Small intestine (tissue), 7 donors: ENCODE data around the gene IKZF3. TPM values are rescaled to one million over a fixed set of nuclear protein-coding genes. Genes with fewer than 3 reads are reported as not detected.

Experiments
- DNase-seq, 2 donors: peaks; one replicate each; pipeline versions ENCODE4 v3.0.0 to v3.0.0-alpha.2; 2013
- FAIRE-seq: peaks from 2 replicates; lab custom pipeline; 2012; peaks lifted over from hg19 to GRCh38; lab: Jason Lieb, UNC
- H3K27ac ChIP-seq, 3 donors: one replicate each; pipeline ENCODE4 v1.5.1; 2013; ENCODE audit warnings: low read length in 2 of 3, mild to moderate bottlenecking in 2 of 3, control low read depth in 1 of 3, inconsistent platforms in 1 of 3, low read depth in 1 of 3, moderate library complexity in 1 of 3
- H3K27me3 ChIP-seq, 3 donors: one replicate each; pipeline ENCODE4 v1.6.1; 2013; ENCODE audit warnings: low read length in 3 of 3, inconsistent platforms in 1 of 3; ENCODE audit not compliant: control insufficient read depth in 3 of 3, insufficient read depth in 3 of 3
- H3K36me3 ChIP-seq, 3 donors: one replicate each; pipeline ENCODE4 v1.6.1; 2013; ENCODE audit warnings: low read length in 3 of 3, inconsistent platforms in 1 of 3, low read depth in 1 of 3, mild to moderate bottlenecking in 1 of 3, moderate library complexity in 1 of 3; ENCODE audit not compliant: control insufficient read depth in 3 of 3, insufficient read depth in 2 of 3
- H3K4me1 ChIP-seq, 3 donors: one replicate each; pipeline ENCODE4 v1.6.1; 2013; ENCODE audit warnings: low read length in 2 of 3, inconsistent platforms in 1 of 3, low read depth in 1 of 3, mild to moderate bottlenecking in 1 of 3, moderate library complexity in 1 of 3; ENCODE audit not compliant: control insufficient read depth in 3 of 3, insufficient read depth in 2 of 3
- H3K4me3 ChIP-seq, 3 donors: one replicate each; pipeline ENCODE4 v1.5.1; 2013; ENCODE audit warnings: low read length in 3 of 3, control low read depth in 1 of 3, inconsistent platforms in 1 of 3, low read depth in 1 of 3, mild to moderate bottlenecking in 1 of 3, moderate library complexity in 1 of 3
- H3K9me3 ChIP-seq, 2 donors: one replicate each; pipeline ENCODE4 v1.6.1; 2013; ENCODE audit warnings: low read depth in 1 of 2, low read length in 1 of 2; ENCODE audit not compliant: control insufficient read depth in 2 of 2, insufficient read depth in 1 of 2
- WGBS, 3 donors: extraction: QIAGEN DNeasy Blood & Tissue Kit; methylation state at CpG; one replicate each; pipeline ENCODE4 v1.1.7; 2013; 5-methylcytosine and 5-hydroxymethylcytosine counted together
- polyA plus RNA-seq, 4 donors: library from polyadenylated mRNA; stranded (reverse) in 3 of 4; unstranded in 1 of 4; fragments of 200-250 nt in 3 of 4; fragments of 120-200 nt in 1 of 4; gene quantifications; one replicate each; pipeline versions ENCODE4 v1.2.1 to v1.2.3, GENCODE V29; 2013
- donor health status: healthy with polysubstance abuse.
- donor health status: control.
- donor health status: control.
- donor health status: Bipolar disorder and iron deficiency.
- donor health status: healthy.

IKZF3 gene
- polyA plus RNA-seq, 4 donors = 0.67 to 1.6 (median 1.4) TPM

GRCh38 chr17:39781031-39781860 lies 82.9 kb downstream of the IKZF3 start:
- peak overlapping the region in 1 of 3 donors; percentile 27 for H3K27ac ChIP-seq
- peaks cover 0 to 10% (median 0%) of the 10 kb centered on the region in 3 donors for H3K4me1 ChIP-seq
- no peaks in the 10 kb centered on the region for H3K36me3 ChIP-seq
- no peaks in the 10 kb centered on the region for H3K9me3 ChIP-seq
- WGBS, 3 donors = 46 to 64% (median 51%) methylated on average over 6 of the region's 6 CpGs
- FAIRE-seq (no peak), DNase-seq (no peak)
- peaks cover 0 to 3% (median 0%) of the 10 kb centered on the region in 3 donors for H3K27me3 ChIP-seq
- no peak overlapping the region for H3K4me3 ChIP-seq

- WGBS, 3 donors = 42 to 54% (median 42%) methylated on average over 11 of the region's 11 CpGs
- Histone ChIP-seq H3K27ac (peak overlapping the region in 2 of 3 donors; percentile 38 to 88), H3K36me3 (no peaks in the 10 kb centered on the region), H3K9me3 (no peaks in the 10 kb centered on the region), H3K27me3 (no peaks in the 10 kb centered on the region), H3K4me1 (peaks cover 0 to 10% (median 0%) of the 10 kb centered on the region in 3 donors), H3K4me3 (peak overlapping the region in 1 of 3 donors; percentile 27)
- DNase-seq = no peak
- FAIRE-seq = no peak
These were observed 86.4 kb downstream of the IKZF3 start for GRCh38 chr17:39777534-39778365.

- FAIRE-seq (no peak), DNase-seq (no peak)
- Histone ChIP-seq H3K4me1 (no peaks in the 10 kb centered on the region), H3K27me3 (no peaks in the 10 kb centered on the region), H3K27ac (peak overlapping the region in 2 of 3 donors; percentile 84 to 92), H3K4me3 (peak overlapping the region in 1 of 3 donors; percentile 42), H3K9me3 (no peaks in the 10 kb centered on the region), H3K36me3 (no peaks in the 10 kb centered on the region)
These were observed 87.9 kb downstream of the IKZF3 start for GRCh38 chr17:39776252-39776651.

GRCh38 chr17:39775031-39775430 lies 89.1 kb downstream of the IKZF3 start:
- H3K27me3 ChIP-seq = no peaks in the 10 kb centered on the region

GRCh38 chr17:39774047-39774446 lies 90.1 kb downstream of the IKZF3 start:
- Histone ChIP-seq H3K4me1 (no peaks in the 10 kb centered on the region), H3K9me3 (no peaks in the 10 kb centered on the region), H3K36me3 (no peaks in the 10 kb centered on the region), H3K4me3 (no peak overlapping the region), H3K27me3 (no peaks in the 10 kb centered on the region), H3K27ac (peak overlapping the region in 2 of 3 donors; percentile 33 to 78)
- DNase-seq (no peak), FAIRE-seq (no peak)
- WGBS, 3 donors = 67 to 69% (median 68%) methylated on average over 4 of the region's 4 CpGs

More at GRCh38 chr17:39775031-39775430, 89.1 kb downstream of the IKZF3 start:
- H3K4me1 ChIP-seq = no peaks in the 10 kb centered on the region
- peak overlapping the region in 1 of 3 donors; percentile 27 for H3K4me3 ChIP-seq
- no peak for FAIRE-seq
- H3K9me3 ChIP-seq = no peaks in the 10 kb centered on the region
- H3K36me3 ChIP-seq = no peaks in the 10 kb centered on the region
- 64 to 80% (median 70%) methylated on average over 2 of the region's 2 CpGs for WGBS, 3 donors
- no peak for DNase-seq
- peak overlapping the region in 2 of 3 donors; percentile 5 to 32 for H3K27ac ChIP-seq

- H3K4me3 ChIP-seq = no peak overlapping the region
- H3K4me1 ChIP-seq = no peaks in the 10 kb centered on the region
- FAIRE-seq (no peak), DNase-seq (peak in 1 of 2 donors; percentile 45)
- H3K36me3 ChIP-seq = no peaks in the 10 kb centered on the region
- no peaks in the 10 kb centered on the region for H3K27me3 ChIP-seq
- no peaks in the 10 kb centered on the region for H3K9me3 ChIP-seq
- peak overlapping the region in 2 of 3 donors; percentile 53 to 86 for H3K27ac ChIP-seq
- WGBS, 3 donors = 69 to 79% (median 73%) methylated on average over 7 of the region's 7 CpGs
These were observed 90.9 kb downstream of the IKZF3 start for GRCh38 chr17:39772987-39773934.

GRCh38 chr17:39772415-39772814 lies 91.7 kb downstream of the IKZF3 start:
- H3K4me3 ChIP-seq = no peak overlapping the region
- no peak for FAIRE-seq
- no peak for DNase-seq
- no peaks in the 10 kb centered on the region for H3K4me1 ChIP-seq
- no peaks in the 10 kb centered on the region for H3K36me3 ChIP-seq
- peak overlapping the region in 2 of 3 donors; percentile 53 to 86 for H3K27ac ChIP-seq
- no peaks in the 10 kb centered on the region for H3K9me3 ChIP-seq
- no peaks in the 10 kb centered on the region for H3K27me3 ChIP-seq
